HUES48 (cell line): ENCODE data around the gene DLG1.

ENCODE experiments used
- H3K27ac ChIP-seq: one replicate; pipeline ENCODE4 v1.7.0; 2013; ENCODE audit warnings: low read depth, low read length, inconsistent platforms
- H3K27me3 ChIP-seq: 2 replicates; pipeline ENCODE4 v1.6.1; 2013; ENCODE audit warnings: mild to moderate bottlenecking, low read length; ENCODE audit not compliant: control insufficient read depth, insufficient read depth
- H3K36me3 ChIP-seq: 2 replicates; pipeline ENCODE4 v1.6.1; 2013; ENCODE audit warnings: low read length; ENCODE audit not compliant: control insufficient read depth, insufficient read depth
- H3K4me1 ChIP-seq: 2 replicates; pipeline ENCODE4 v1.6.1; 2013; ENCODE audit warnings: mild to moderate bottlenecking, low read length; ENCODE audit not compliant: control insufficient read depth, insufficient read depth
- H3K4me3 ChIP-seq: 2 replicates; pipeline ENCODE4 v1.5.1; 2013; ENCODE audit warnings: mild to moderate bottlenecking, low read depth, low read length
- H3K9ac ChIP-seq: 2 replicates; pipeline ENCODE4 v1.6.1; 2013; ENCODE audit warnings: mild to moderate bottlenecking, low read depth, low read length, moderate library complexity
- H3K9me3 ChIP-seq: 2 replicates; pipeline ENCODE4 v1.6.1; 2013; ENCODE audit warnings: low read length; ENCODE audit not compliant: control insufficient read depth, insufficient read depth

Gene DLG1

DNA sequence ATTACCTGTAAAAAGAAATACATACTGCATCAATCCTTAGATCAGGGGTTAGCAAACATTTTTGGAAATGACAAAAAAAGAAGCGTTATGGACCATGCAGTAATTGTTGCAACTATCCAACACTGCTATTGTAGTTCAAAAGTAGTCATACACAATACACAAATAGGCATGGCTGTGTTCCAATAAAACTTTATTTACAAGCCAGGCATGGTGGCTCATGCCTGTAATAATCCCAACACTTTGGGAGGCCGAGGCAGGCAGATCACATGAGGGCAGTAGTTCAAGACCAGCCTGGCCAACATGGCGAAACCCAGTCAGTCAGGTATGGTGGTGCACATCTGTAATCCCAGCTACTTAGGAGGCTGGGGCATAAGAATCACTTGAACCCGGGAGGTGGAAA is 124.8 kb downstream of the DLG1 start:
- Histone ChIP-seq H3K4me1 (peaks cover 29% of the 10 kb centered on the region), H3K36me3 (no peaks in the 10 kb centered on the region), H3K9ac (no peak overlapping the region), H3K27ac (no peak overlapping the region), H3K4me3 (no peak overlapping the region), H3K27me3 (no peaks in the 10 kb centered on the region), H3K9me3 (no peaks in the 10 kb centered on the region)

DNA sequence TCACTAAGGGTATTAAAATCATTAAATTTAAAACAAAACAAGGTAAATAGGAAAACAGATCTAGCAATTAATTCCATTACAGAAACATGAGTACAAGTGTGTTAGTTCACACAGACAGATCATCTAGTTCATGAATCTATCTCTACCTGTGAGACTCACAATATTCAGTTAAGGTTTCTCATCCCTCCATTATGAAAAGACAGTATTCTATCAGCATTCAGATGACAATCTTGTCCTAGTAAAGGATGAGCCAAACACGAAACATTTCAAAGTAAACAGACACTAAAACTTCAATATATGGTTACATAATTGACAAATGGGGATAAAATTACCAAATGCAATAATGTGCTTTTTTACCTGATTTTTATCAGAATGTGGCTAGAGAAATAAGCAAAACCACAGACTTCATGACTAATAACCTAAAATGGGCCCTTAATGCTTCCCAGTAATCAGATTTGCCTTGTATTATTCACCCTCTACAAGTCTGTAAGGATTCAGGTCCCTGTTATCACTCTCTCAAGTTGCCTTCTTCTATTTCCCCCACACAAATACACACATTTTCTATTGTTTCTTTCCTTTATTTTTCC is 126.8 kb downstream of the DLG1 start:
- H3K9ac ChIP-seq, result no peak overlapping the region
- H3K36me3 ChIP-seq, result no peaks in the 10 kb centered on the region
- H3K4me3 ChIP-seq, result no peak overlapping the region
- H3K9me3 ChIP-seq, result no peaks in the 10 kb centered on the region
- no peaks in the 10 kb centered on the region for H3K27me3 ChIP-seq
- no peak overlapping the region for H3K27ac ChIP-seq
- peaks cover 33% of the 10 kb centered on the region for H3K4me1 ChIP-seq

DNA sequence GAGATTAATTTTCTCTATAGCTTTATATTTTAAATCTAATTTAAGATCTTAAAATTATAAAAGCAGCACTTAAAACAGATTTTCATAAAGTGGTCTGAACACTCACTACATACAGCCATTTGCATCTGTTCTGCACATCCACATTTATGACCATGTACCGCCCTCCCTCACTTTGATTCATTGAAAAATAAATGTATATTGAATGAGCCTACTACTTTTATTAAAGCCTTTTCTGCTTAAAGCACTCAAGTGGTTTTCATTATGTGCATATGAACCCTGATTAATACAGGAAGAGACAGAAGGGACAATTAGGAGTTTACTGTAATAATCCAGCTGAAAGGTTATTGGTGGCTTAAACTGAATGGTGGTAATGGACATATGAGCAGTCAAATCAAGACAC is 129.4 kb downstream of the DLG1 start:
- no peaks in the 10 kb centered on the region for H3K9me3 ChIP-seq
- no peaks in the 10 kb centered on the region for H3K27me3 ChIP-seq
- H3K36me3 ChIP-seq, result no peaks in the 10 kb centered on the region
- peaks cover 8% of the 10 kb centered on the region for H3K4me1 ChIP-seq
- no peak overlapping the region for H3K4me3 ChIP-seq
- H3K9ac ChIP-seq, result no peak overlapping the region
- H3K27ac ChIP-seq, result no peak overlapping the region

DNA sequence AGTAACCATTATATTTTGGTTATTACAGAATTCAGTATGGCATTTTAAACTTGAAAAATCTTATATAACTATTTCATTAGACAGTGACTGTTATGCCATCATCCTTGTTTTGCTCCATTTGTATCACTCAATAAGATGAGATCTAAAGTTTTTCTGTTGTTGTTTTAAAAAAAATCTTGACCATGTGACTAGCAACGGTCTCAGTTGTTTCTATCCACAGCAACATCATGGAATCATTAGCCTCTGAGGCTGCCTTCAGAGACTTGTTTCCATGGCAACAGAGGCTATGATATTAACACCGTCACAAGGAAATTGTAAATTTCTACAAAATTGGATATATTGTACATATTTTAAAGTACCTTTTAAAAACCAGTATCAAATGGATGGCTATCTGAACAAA is 129.8 kb downstream of the DLG1 start:
- H3K9me3 ChIP-seq, result no peaks in the 10 kb centered on the region
- no peaks in the 10 kb centered on the region for H3K27me3 ChIP-seq
- H3K9ac ChIP-seq, result no peak overlapping the region
- peaks cover 6% of the 10 kb centered on the region; the same call in 1 of the 2 replicates for H3K4me1 ChIP-seq
- no peaks in the 10 kb centered on the region for H3K36me3 ChIP-seq
- no peak overlapping the region for H3K4me3 ChIP-seq
- peak overlapping the region; percentile 2 for H3K27ac ChIP-seq

DNA sequence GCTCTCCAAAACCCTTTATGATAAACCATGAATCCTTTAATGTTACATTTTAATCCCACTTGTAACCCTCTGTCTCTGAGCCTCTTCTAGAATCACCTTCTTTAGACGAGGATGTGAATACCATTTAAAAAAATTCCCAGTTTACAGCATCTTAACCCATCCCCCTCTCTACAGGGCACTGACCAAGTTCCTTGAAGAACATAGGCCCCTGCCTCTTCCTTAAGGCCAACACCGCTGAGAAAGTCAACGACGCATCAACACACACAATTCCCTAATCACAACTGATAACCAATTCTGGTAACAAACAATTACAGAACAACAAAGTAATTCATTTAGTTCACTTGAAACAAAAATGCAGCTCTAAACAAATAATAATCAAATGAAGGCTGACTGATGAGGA is 130.3 kb downstream of the DLG1 start:
- no peaks in the 10 kb centered on the region for H3K27me3 ChIP-seq
- H3K27ac ChIP-seq, result peak overlapping the region; percentile 2
- no peaks in the 10 kb centered on the region for H3K36me3 ChIP-seq
- H3K4me3 ChIP-seq, result no peak overlapping the region
- no peaks in the 10 kb centered on the region for H3K9me3 ChIP-seq
- H3K4me1 ChIP-seq, result peaks cover 8% of the 10 kb centered on the region; the same call in 1 of the 2 replicates
- no peak overlapping the region for H3K9ac ChIP-seq

DNA sequence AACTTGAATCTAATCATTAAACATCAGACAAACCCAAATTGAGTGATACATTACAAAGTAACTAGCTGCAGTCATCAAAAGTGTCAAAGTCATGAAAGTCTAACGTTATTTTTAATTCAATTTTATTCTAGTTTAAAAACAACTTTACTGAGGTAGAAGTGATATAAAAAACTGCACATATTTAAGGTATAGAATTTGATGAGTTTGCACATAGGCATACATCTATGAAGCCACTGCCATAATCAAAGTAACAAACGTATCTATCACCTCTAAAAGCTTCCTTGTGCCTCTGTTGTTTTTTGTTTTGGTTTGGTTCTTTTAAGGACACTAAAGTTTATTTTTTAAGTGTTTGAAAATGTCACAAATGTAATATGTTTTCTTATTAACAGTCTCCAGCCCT is 130.9 kb downstream of the DLG1 start:
- no peak overlapping the region for H3K4me3 ChIP-seq
- H3K9me3 ChIP-seq, result no peaks in the 10 kb centered on the region
- H3K9ac ChIP-seq, result no peak overlapping the region
- H3K4me1 ChIP-seq, result peaks cover 9% of the 10 kb centered on the region; the same call in 1 of the 2 replicates
- H3K36me3 ChIP-seq, result no peaks in the 10 kb centered on the region
- no peaks in the 10 kb centered on the region for H3K27me3 ChIP-seq
- H3K27ac ChIP-seq, result no peak overlapping the region

DNA sequence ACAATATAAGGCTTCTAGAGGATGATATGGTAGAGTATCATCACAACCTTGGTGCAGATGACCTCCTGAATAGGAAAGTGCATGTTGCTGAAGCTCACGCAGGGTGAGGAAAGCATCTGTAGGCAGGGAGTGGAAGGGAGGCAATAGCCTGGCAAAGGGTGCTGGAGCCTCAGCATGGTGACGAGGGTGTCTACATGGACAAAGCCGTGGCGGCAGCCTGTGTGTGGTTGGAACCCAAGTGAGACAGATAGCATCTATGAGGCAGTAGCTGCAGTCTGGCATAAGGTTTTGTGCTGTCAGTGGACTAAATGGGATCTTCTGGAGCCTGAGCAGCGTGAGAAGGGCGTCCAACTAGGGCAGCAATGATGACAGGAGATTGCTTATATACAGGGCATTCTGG is 132.5 kb downstream of the DLG1 start:
- Histone ChIP-seq H3K27ac (no peak overlapping the region), H3K9me3 (no peaks in the 10 kb centered on the region), H3K4me3 (no peak overlapping the region), H3K4me1 (peaks cover 9% of the 10 kb centered on the region; the same call in 1 of the 2 replicates), H3K9ac (no peak overlapping the region), H3K36me3 (no peaks in the 10 kb centered on the region), H3K27me3 (no peaks in the 10 kb centered on the region)

DNA sequence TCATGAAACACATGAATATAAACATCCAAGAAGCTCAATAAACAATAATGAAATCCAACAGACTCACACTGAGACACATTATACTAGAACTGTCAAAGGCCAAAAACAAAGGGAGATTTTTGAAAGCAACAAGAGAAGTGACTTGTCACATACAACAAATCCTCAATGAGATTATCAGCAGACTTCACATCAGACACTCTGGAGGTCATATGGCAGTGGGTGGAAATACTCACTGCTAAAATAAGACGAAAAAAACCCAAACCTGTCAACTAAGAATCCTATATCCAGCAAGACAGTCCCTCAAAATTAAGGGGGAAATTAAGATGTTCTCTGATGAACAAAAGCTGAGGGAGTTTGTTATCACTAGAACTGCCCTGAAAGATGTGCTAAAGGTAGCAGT is 143.4 kb downstream of the DLG1 start:
- no peaks in the 10 kb centered on the region for H3K4me1 ChIP-seq
- H3K36me3 ChIP-seq, result no peaks in the 10 kb centered on the region
- H3K27me3 ChIP-seq, result no peaks in the 10 kb centered on the region
- no peak overlapping the region for H3K9ac ChIP-seq
- no peak overlapping the region for H3K4me3 ChIP-seq
- peaks cover 14% of the 10 kb centered on the region for H3K9me3 ChIP-seq
- no peak overlapping the region for H3K27ac ChIP-seq

DNA sequence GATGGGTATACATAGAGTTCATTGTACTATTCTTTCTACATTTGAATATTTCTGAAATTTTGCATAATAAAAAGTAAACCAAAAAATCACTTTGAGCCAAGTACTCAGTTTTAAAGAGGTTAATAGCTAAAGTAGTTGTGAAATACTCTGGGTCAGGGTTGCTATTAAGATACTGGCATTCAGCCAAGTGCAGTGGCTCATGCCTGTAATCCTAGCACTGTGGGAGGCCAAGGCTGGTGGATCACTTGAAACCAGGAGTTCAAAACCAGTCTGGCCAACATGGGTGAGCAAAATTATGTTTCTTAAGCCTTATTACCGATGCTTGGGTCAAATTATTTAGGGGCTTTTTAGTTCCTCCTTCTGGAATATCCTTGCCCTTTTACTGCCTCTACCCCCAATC is 146.8 kb downstream of the DLG1 start:
- H3K9ac ChIP-seq, result no peak overlapping the region
- H3K36me3 ChIP-seq, result no peaks in the 10 kb centered on the region
- H3K4me1 ChIP-seq, result no peaks in the 10 kb centered on the region
- H3K27me3 ChIP-seq, result no peaks in the 10 kb centered on the region
- no peak overlapping the region for H3K4me3 ChIP-seq
- H3K9me3 ChIP-seq, result no peaks in the 10 kb centered on the region
- no peak overlapping the region for H3K27ac ChIP-seq

DNA sequence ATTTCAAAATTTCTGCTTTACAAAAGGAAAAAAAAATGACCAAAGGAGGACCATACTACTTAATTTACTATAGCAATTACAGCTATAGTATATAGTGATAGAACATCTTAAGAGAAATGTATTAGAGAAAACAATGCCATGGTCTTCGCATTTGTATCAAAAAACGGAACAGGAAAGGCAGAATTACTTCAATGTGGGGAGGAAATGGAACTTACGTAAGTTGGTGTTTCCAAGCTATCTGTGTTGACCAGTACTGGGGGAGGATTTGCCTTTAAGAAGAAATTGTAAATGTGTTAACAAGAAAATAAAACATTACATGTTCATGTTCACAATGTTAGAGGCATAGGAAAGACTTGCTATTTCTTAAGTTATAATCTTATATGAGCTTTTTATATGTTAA is 148.9 kb downstream of the DLG1 start:
- H3K4me1 ChIP-seq, result no peaks in the 10 kb centered on the region
- H3K36me3 ChIP-seq, result no peaks in the 10 kb centered on the region
- no peak overlapping the region for H3K27ac ChIP-seq
- H3K9me3 ChIP-seq, result no peaks in the 10 kb centered on the region
- H3K27me3 ChIP-seq, result no peaks in the 10 kb centered on the region
- no peak overlapping the region for H3K9ac ChIP-seq
- no peak overlapping the region for H3K4me3 ChIP-seq

DNA sequence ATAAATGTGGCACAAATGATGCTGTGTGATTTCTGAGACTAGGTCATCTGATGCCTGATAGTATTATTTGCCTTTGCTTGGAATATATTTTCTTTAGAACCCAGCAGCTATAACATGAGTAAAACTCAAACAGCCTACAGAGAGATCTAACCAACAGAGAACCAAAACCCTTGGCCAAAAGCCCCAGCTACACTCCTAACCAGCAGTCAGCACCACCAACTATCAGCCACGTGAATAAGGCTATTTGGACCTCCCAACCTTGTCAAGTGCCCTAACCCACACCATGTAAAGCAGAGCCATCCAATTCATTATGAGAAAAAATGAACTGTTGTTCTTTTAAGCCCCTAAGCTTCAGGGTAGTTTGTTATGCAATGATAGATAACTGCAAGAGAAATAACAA is 154.2 kb downstream of the DLG1 start:
- Histone ChIP-seq H3K36me3 (peaks cover 12% of the 10 kb centered on the region), H3K4me1 (no peaks in the 10 kb centered on the region), H3K9me3 (no peaks in the 10 kb centered on the region), H3K27ac (no peak overlapping the region), H3K4me3 (no peak overlapping the region), H3K9ac (no peak overlapping the region), H3K27me3 (no peaks in the 10 kb centered on the region)

DNA sequence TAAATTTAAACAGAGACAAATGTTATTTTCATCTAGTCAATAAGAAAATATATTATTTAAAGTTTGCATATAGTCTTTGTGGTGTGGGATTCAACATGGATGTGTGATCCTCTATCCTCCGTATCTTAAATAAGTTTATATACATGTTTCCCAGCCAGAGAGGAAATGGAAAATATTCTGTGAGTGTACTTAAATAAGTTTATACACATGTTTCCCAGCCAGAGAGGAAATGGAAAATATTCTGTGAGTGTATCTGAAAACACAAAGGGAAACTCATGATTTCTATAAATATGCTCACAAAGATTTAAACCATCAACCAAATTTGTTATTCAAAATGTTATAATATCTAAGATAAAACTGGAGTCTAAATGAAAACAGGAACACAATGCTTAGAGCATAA is 158.8 kb downstream of the DLG1 start:
- Histone ChIP-seq H3K27ac (no peak overlapping the region), H3K27me3 (no peaks in the 10 kb centered on the region), H3K9ac (no peak overlapping the region)

More for the DNA sequence above, 158.8 kb downstream of the DLG1 start:
- Histone ChIP-seq H3K9me3 (no peaks in the 10 kb centered on the region), H3K4me3 (no peak overlapping the region), H3K4me1 (no peaks in the 10 kb centered on the region), H3K36me3 (peaks cover 57% of the 10 kb centered on the region)
